ENCODE measurements around the gene TMEM54.

The TMEM54 gene

GRCh38 chr1:32937061-32937460 lies 35.9 kb upstream of the TMEM54 start:
- H3K9ac ChIP-seq (ENCODE audit: low read length), result no peak overlapping the region
- H3K18ac ChIP-seq (ENCODE audit: low read depth in 1 of 2, low read length in 2 of 2), result no peak overlapping the region
- no peak overlapping the region for H3K23ac ChIP-seq (ENCODE audit: low read length in 2 of 2)
- no peak overlapping the region for H4K8ac ChIP-seq (ENCODE audit: low read length)
- H2BK120ac ChIP-seq (ENCODE audit: low read depth, low read length), result no peak overlapping the region
- H2BK15ac ChIP-seq (ENCODE audit: low read depth, poor library complexity, severe bottlenecking), result no peak overlapping the region
- H3K14ac ChIP-seq (ENCODE audit: low read length in 2 of 2), result no peak overlapping the region
- H2BK5ac ChIP-seq (ENCODE audit: low read depth, low read length, poor library complexity, severe bottlenecking), result no peak overlapping the region
- H3K27ac ChIP-seq (ENCODE audit: low read length, poor library complexity, severe bottlenecking), result no peak overlapping the region
- H4K91ac ChIP-seq (ENCODE audit: low read length), result no peak overlapping the region
- H3K9me3 ChIP-seq (ENCODE audit: control insufficient read depth, low read length), result no peaks in the 10 kb centered on the region
- WGBS, result 95% methylated on average over 4 of the region's 4 CpGs
- H2AK5ac ChIP-seq (ENCODE audit: low read length, severe bottlenecking), result no peak overlapping the region
- H3K4me1 ChIP-seq (ENCODE audit: control insufficient read depth, insufficient read depth, low read depth, low read length), result peaks cover 10% of the 10 kb centered on the region
- H3K79me1 ChIP-seq (replicated peaks; ENCODE audit: low read length, poor library complexity, severe bottlenecking), result no peaks in the 10 kb centered on the region
- H2BK12ac ChIP-seq (ENCODE audit: low read length in 2 of 2), result no peak overlapping the region
- no peak overlapping the region for H3K4me2 ChIP-seq (ENCODE audit: low read length, poor library complexity, severe bottlenecking)
- H3K36me3 ChIP-seq (ENCODE audit: control insufficient read depth in 1 of 2, insufficient read depth in 2 of 2, low read depth in 1 of 2, low read length in 2 of 2), result peaks cover 5 to 43% of the 10 kb centered on the region in 2 experiments
- H3K4ac ChIP-seq (ENCODE audit: low read depth in 1 of 2, low read length in 2 of 2), result no peak overlapping the region
- H2AFZ ChIP-seq (ENCODE audit: low read depth, low read length), result no peak overlapping the region
- no peak for DNase-seq
- no peaks in the 10 kb centered on the region for H3K27me3 ChIP-seq (ENCODE audit: control insufficient read depth in 1 of 2, insufficient read depth in 1 of 2, low read length in 2 of 2)
- no peak overlapping the region for H3K4me3 ChIP-seq (ENCODE audit: insufficient read depth in 1 of 2, low read depth in 1 of 2, low read length in 2 of 2)

GRCh38 chr1:32934535-32934934 lies 33.3 kb upstream of the TMEM54 start:
- no peak overlapping the region for H3K4ac ChIP-seq (ENCODE audit: low read depth in 1 of 2, low read length in 2 of 2)
- no peak overlapping the region for H3K27ac ChIP-seq (ENCODE audit: low read length, poor library complexity, severe bottlenecking)
- H2BK15ac ChIP-seq (ENCODE audit: low read depth, poor library complexity, severe bottlenecking), result no peak overlapping the region
- no peak overlapping the region for H3K4me2 ChIP-seq (ENCODE audit: low read length, poor library complexity, severe bottlenecking)
- H3K79me1 ChIP-seq (replicated peaks; ENCODE audit: low read length, poor library complexity, severe bottlenecking), result no peaks in the 10 kb centered on the region
- H3K9ac ChIP-seq (ENCODE audit: low read length), result no peak overlapping the region
- peaks cover 6% of the 10 kb centered on the region for H3K4me1 ChIP-seq (ENCODE audit: control insufficient read depth, insufficient read depth, low read depth, low read length)
- H2BK5ac ChIP-seq (ENCODE audit: low read depth, low read length, poor library complexity, severe bottlenecking), result no peak overlapping the region
- no peak overlapping the region for H3K18ac ChIP-seq (ENCODE audit: low read depth in 1 of 2, low read length in 2 of 2)
- H2AK5ac ChIP-seq (ENCODE audit: low read length, severe bottlenecking), result no peak overlapping the region
- no peak for DNase-seq
- no peak overlapping the region for H4K8ac ChIP-seq (ENCODE audit: low read length)
- H3K9me3 ChIP-seq (ENCODE audit: control insufficient read depth, low read length), result no peaks in the 10 kb centered on the region
- no peaks in the 10 kb centered on the region for H3K27me3 ChIP-seq (ENCODE audit: control insufficient read depth in 1 of 2, insufficient read depth in 1 of 2, low read length in 2 of 2)
- H4K91ac ChIP-seq (ENCODE audit: low read length), result no peak overlapping the region
- no peak overlapping the region for H2AFZ ChIP-seq (ENCODE audit: low read depth, low read length)
- WGBS, result 98% methylated on average over 10 of the region's 10 CpGs
- no peak overlapping the region for H2BK120ac ChIP-seq (ENCODE audit: low read depth, low read length)
- H3K4me3 ChIP-seq (ENCODE audit: insufficient read depth in 1 of 2, low read depth in 1 of 2, low read length in 2 of 2), result no peak overlapping the region
- H3K14ac ChIP-seq (ENCODE audit: low read length in 2 of 2), result no peak overlapping the region
- peaks cover 4 to 34% of the 10 kb centered on the region in 2 experiments for H3K36me3 ChIP-seq (ENCODE audit: control insufficient read depth in 1 of 2, insufficient read depth in 2 of 2, low read depth in 1 of 2, low read length in 2 of 2)
- H2BK12ac ChIP-seq (ENCODE audit: low read length in 2 of 2), result no peak overlapping the region
- no peak overlapping the region for H3K23ac ChIP-seq (ENCODE audit: low read length in 2 of 2)

- H3K4me1 ChIP-seq (ENCODE audit: control insufficient read depth, insufficient read depth, low read depth, low read length), result peaks cover 6% of the 10 kb centered on the region
- no peak overlapping the region for H2BK15ac ChIP-seq (ENCODE audit: low read depth, poor library complexity, severe bottlenecking)
- H2AFZ ChIP-seq (ENCODE audit: low read depth, low read length), result no peak overlapping the region
- H3K27me3 ChIP-seq (ENCODE audit: control insufficient read depth in 1 of 2, insufficient read depth in 1 of 2, low read length in 2 of 2), result no peaks in the 10 kb centered on the region
- no peak overlapping the region for H3K27ac ChIP-seq (ENCODE audit: low read length, poor library complexity, severe bottlenecking)
- no peak overlapping the region for H3K4me3 ChIP-seq (ENCODE audit: insufficient read depth in 1 of 2, low read depth in 1 of 2, low read length in 2 of 2)
- H3K4me2 ChIP-seq (ENCODE audit: low read length, poor library complexity, severe bottlenecking), result no peak overlapping the region
- DNase-seq, result peak; percentile 51
- H2AK5ac ChIP-seq (ENCODE audit: low read length, severe bottlenecking), result no peak overlapping the region
- peak overlapping the region; percentile 23 for H3K9ac ChIP-seq (ENCODE audit: low read length)
- no peak overlapping the region for H3K18ac ChIP-seq (ENCODE audit: low read depth in 1 of 2, low read length in 2 of 2)
- no peak overlapping the region for H4K8ac ChIP-seq (ENCODE audit: low read length)
- H3K4ac ChIP-seq (ENCODE audit: low read depth in 1 of 2, low read length in 2 of 2), result no peak overlapping the region
- peaks cover 4 to 34% of the 10 kb centered on the region in 2 experiments for H3K36me3 ChIP-seq (ENCODE audit: control insufficient read depth in 1 of 2, insufficient read depth in 2 of 2, low read depth in 1 of 2, low read length in 2 of 2)
- H2BK5ac ChIP-seq (ENCODE audit: low read depth, low read length, poor library complexity, severe bottlenecking), result no peak overlapping the region
- WGBS, result 37% methylated on average over 2 of the region's 3 CpGs
- no peak overlapping the region for H4K91ac ChIP-seq (ENCODE audit: low read length)
- no peaks in the 10 kb centered on the region for H3K79me1 ChIP-seq (replicated peaks; ENCODE audit: low read length, poor library complexity, severe bottlenecking)
- no peak overlapping the region for H3K14ac ChIP-seq (ENCODE audit: low read length in 2 of 2)
- no peaks in the 10 kb centered on the region for H3K9me3 ChIP-seq (ENCODE audit: control insufficient read depth, low read length)
- H3K23ac ChIP-seq (ENCODE audit: low read length in 2 of 2), result no peak overlapping the region
- H2BK120ac ChIP-seq (ENCODE audit: low read depth, low read length), result no peak overlapping the region
- H2BK12ac ChIP-seq (ENCODE audit: low read length in 2 of 2), result no peak overlapping the region
Observed at GRCh38 chr1:32933742-32934322, 32.6 kb upstream of the TMEM54 start.

- Histone ChIP-seq H3K27me3 (ENCODE audit: control insufficient read depth in 1 of 2, insufficient read depth in 1 of 2, low read length in 2 of 2) (no peaks in the 10 kb centered on the region), H3K79me1 (replicated peaks; ENCODE audit: low read length, poor library complexity, severe bottlenecking) (no peaks in the 10 kb centered on the region), H4K8ac (ENCODE audit: low read length) (no peak overlapping the region), H2AK5ac (ENCODE audit: low read length, severe bottlenecking) (no peak overlapping the region), H3K4me2 (ENCODE audit: low read length, poor library complexity, severe bottlenecking) (no peak overlapping the region), H3K23ac (ENCODE audit: low read length in 2 of 2) (no peak overlapping the region), H3K4me1 (ENCODE audit: control insufficient read depth, insufficient read depth, low read depth, low read length) (peaks cover 1% of the 10 kb centered on the region), H3K18ac (ENCODE audit: low read depth in 1 of 2, low read length in 2 of 2) (no peak overlapping the region), H3K4me3 (ENCODE audit: insufficient read depth in 1 of 2, low read depth in 1 of 2, low read length in 2 of 2) (no peak overlapping the region), H3K36me3 (ENCODE audit: control insufficient read depth in 1 of 2, insufficient read depth in 2 of 2, low read depth in 1 of 2, low read length in 2 of 2) (peaks cover 2 to 15% of the 10 kb centered on the region in 2 experiments), H2BK15ac (ENCODE audit: low read depth, poor library complexity, severe bottlenecking) (no peak overlapping the region), H4K91ac (ENCODE audit: low read length) (no peak overlapping the region), H3K9me3 (ENCODE audit: control insufficient read depth, low read length) (no peaks in the 10 kb centered on the region), H2BK12ac (ENCODE audit: low read length in 2 of 2) (no peak overlapping the region), H3K14ac (ENCODE audit: low read length in 2 of 2) (no peak overlapping the region), H3K27ac (ENCODE audit: low read length, poor library complexity, severe bottlenecking) (no peak overlapping the region), H2BK120ac (ENCODE audit: low read depth, low read length) (no peak overlapping the region), H2BK5ac (ENCODE audit: low read depth, low read length, poor library complexity, severe bottlenecking) (no peak overlapping the region), H3K4ac (ENCODE audit: low read depth in 1 of 2, low read length in 2 of 2) (no peak overlapping the region), H2AFZ (ENCODE audit: low read depth, low read length) (no peak overlapping the region), H3K9ac (ENCODE audit: low read length) (no peak overlapping the region)
- WGBS, result 76% methylated on average over 1 of the region's 1 CpG
- DNase-seq, result no peak
Observed at GRCh38 chr1:32931760-32932159, 30.6 kb upstream of the TMEM54 start.
